Keratinocyte (primary cell): ENCODE results near the gene CCDC28A. TPM values are rescaled to one million over a fixed set of nuclear protein-coding genes. Genes with fewer than 3 reads are reported as not detected.

Experiments used
- DNase-seq: peaks from one replicate; pipeline ENCODE4 v3.0.0-alpha.2; 2011; ENCODE audit warnings: low read depth, missing footprints, low spot score
- FAIRE-seq: peaks from 2 replicates; lab custom pipeline; 2011; peaks lifted over from hg19 to GRCh38; lab: Jason Lieb, UNC
- H2AFZ ChIP-seq: 2 replicates; pipeline ENCODE4 v1.6.0; 2012; ENCODE audit warnings: low read length, control low read depth, inconsistent platforms; ENCODE audit not compliant: control insufficient read depth
- H3K27ac ChIP-seq: 2 replicates; pipeline ENCODE4 v1.5.1; 2011; ENCODE audit warnings: low read length; ENCODE audit not compliant: control insufficient read depth, insufficient read depth
- H3K27me3 ChIP-seq: 3 replicates; pipeline ENCODE4 v1.6.0; 2011; ENCODE audit warnings: low read length; ENCODE audit not compliant: control insufficient read depth, insufficient read depth; ENCODE audit errors: extremely low read depth
- H3K36me3 ChIP-seq, 2 experiments: 2 replicates in 1 of 2; 3 replicates in 1 of 2; pipeline ENCODE4 v1.5.1; 2011; ENCODE audit warnings: low read length in 2 of 2, mild to moderate bottlenecking in 1 of 2; ENCODE audit not compliant: control insufficient read depth in 2 of 2, insufficient read depth in 2 of 2; ENCODE audit errors: extremely low read depth in 1 of 2
- H3K4me1 ChIP-seq: 3 replicates; pipeline ENCODE4 v1.5.1; 2011; ENCODE audit warnings: low read length; ENCODE audit not compliant: control insufficient read depth, insufficient read depth; ENCODE audit errors: extremely low read depth
- H3K4me2 ChIP-seq: 3 replicates; pipeline ENCODE4 v1.6.0; 2011; ENCODE audit warnings: low read depth, low read length; ENCODE audit not compliant: control insufficient read depth, insufficient read depth; ENCODE audit errors: extremely low read depth
- H3K4me3 ChIP-seq, 3 experiments: fragments of 200-600 bp in 1 of 3; sonication (generic) in 1 of 3; 2 replicates in 2 of 3; 3 replicates in 1 of 3; pipeline ENCODE4 v1.5.1; 2011 to 2016; ENCODE audit warnings: low read length in 3 of 3, mild to moderate bottlenecking in 3 of 3, control low read depth in 2 of 3, inconsistent platforms in 1 of 3, low read depth in 1 of 3, mixed read lengths in 1 of 3, mixed run types in 1 of 3, moderate library complexity in 1 of 3; ENCODE audit not compliant: control insufficient read depth in 2 of 3, insufficient read depth in 2 of 3; ENCODE audit errors: extremely low read depth in 1 of 3
- H3K79me2 ChIP-seq: 2 replicates; pipeline ENCODE4 v1.6.0; 2012; ENCODE audit warnings: low read length; ENCODE audit not compliant: control insufficient read depth, insufficient read depth
- H3K9ac ChIP-seq: 3 replicates; pipeline ENCODE4 v1.6.0; 2011; ENCODE audit warnings: low read length; ENCODE audit not compliant: control insufficient read depth, insufficient read depth; ENCODE audit errors: extremely low read depth
- H3K9me1 ChIP-seq: 3 replicates; pipeline ENCODE4 v1.6.0; 2011; ENCODE audit warnings: low read length; ENCODE audit not compliant: control insufficient read depth, insufficient read depth; ENCODE audit errors: extremely low read depth
- H3K9me3 ChIP-seq: 2 replicates; pipeline ENCODE4 v1.5.1; 2012; ENCODE audit warnings: low read depth, low read length; ENCODE audit not compliant: control insufficient read depth
- H4K20me1 ChIP-seq: 3 replicates; pipeline ENCODE4 v1.6.0; 2011; ENCODE audit warnings: low read length; ENCODE audit not compliant: control insufficient read depth, insufficient read depth; ENCODE audit errors: extremely low read depth
- CTCF ChIP-seq, 3 experiments: IDR thresholded peaks in 1 of 3; conservative IDR thresholded peaks in 1 of 3; optimal IDR thresholded peaks in 1 of 3; 2 replicates in 2 of 3; 3 replicates in 1 of 3; pipeline versions ENCODE3 to v1.5.1; 2011; ENCODE audit warnings: low read length in 3 of 3, mild to moderate bottlenecking in 3 of 3, moderate library complexity in 2 of 3, control low read depth in 1 of 3, inconsistent platforms in 1 of 3; ENCODE audit not compliant: insufficient read depth in 2 of 3; ENCODE audit errors: extremely low read depth in 1 of 3
- EZH2 ChIP-seq: IDR thresholded peaks from one replicate; pipeline ENCODE4 v1.6.1; 2012; ENCODE audit warnings: inconsistent platforms, mild to moderate bottlenecking, low read length, moderate library complexity
- dilution Hi-C: fragments of 300-500 bp; cut with MboI; formaldehyde crosslinking; loops from one replicate; pipeline ENCODE4 v1.7.0; 2020; ENCODE audit warnings: low sequenced_read_pairs; ENCODE audit not compliant: extremely low pct_ligation_motif_present
- polyA plus RNA-seq, 5 experiments: library from polyadenylated mRNA; depleted of rRNA in 3 of 5; stranded (reverse) in 3 of 5; stranded (forward) in 1 of 5; unstranded in 1 of 5; fragments of >200 nt; gene quantifications; 1 replicate in 1 of 5; 2 replicates in 3 of 5; 3 replicates in 1 of 5; pipeline versions ENCODE4 v1.2.1 to v1.2.3, GENCODE V29; 2011 to 2012; ENCODE audit warnings: missing spikeins in 2 of 5, low read depth in 1 of 5, low replicate concordance in 1 of 5

CCDC28A gene
- polyA plus RNA-seq, 1 donor (not counting 4 experiments of a cell fraction or from before 2014, with no cell fraction given): 8.9 TPM

GRCh38 chr6:138785980-138786379 is 12.4 kb downstream of the CCDC28A start:
- no peaks in the 10 kb centered on the region for H4K20me1 ChIP-seq
- DNase-seq (no peak), FAIRE-seq (no peak)
- H3K9ac ChIP-seq: no peak overlapping the region
- H2AFZ ChIP-seq: no peak overlapping the region
- H3K4me3 ChIP-seq: no peak overlapping the region
- TF ChIP-seq CTCF (optimal IDR thresholded peaks at IDR 0.05 in 1 of 3, IDR thresholded peaks at IDR 0.05 in 1 of 3, conservative IDR thresholded peaks at IDR 0.05 in 1 of 3; ENCODE audit: extremely low read depth in 1 of 3, insufficient read depth in 2 of 3, low read length in 3 of 3): no peak
- TF ChIP-seq EZH2: no peak
- no peaks in the 10 kb centered on the region for H3K9me3 ChIP-seq
- dilution Hi-C loops: no loop called here
- no peak overlapping the region for H3K4me2 ChIP-seq
- H3K4me1 ChIP-seq: no peaks in the 10 kb centered on the region
- no peaks in the 10 kb centered on the region for H3K27me3 ChIP-seq
- no peaks in the 10 kb centered on the region for H3K36me3 ChIP-seq
- H3K79me2 ChIP-seq: no peaks in the 10 kb centered on the region
- H3K27ac ChIP-seq: no peak overlapping the region
- H3K9me1 ChIP-seq: no peaks in the 10 kb centered on the region

GRCh38 chr6:138787138-138787537 is 13.6 kb downstream of the CCDC28A start:
- dilution Hi-C loops: no loop called here
- Histone ChIP-seq H3K79me2 (no peaks in the 10 kb centered on the region), H3K9me1 (no peaks in the 10 kb centered on the region), H3K4me3 (no peak overlapping the region), H4K20me1 (no peaks in the 10 kb centered on the region), H2AFZ (no peak overlapping the region), H3K4me2 (no peak overlapping the region), H3K36me3 (no peaks in the 10 kb centered on the region), H3K4me1 (no peaks in the 10 kb centered on the region), H3K9ac (no peak overlapping the region), H3K27me3 (no peaks in the 10 kb centered on the region), H3K9me3 (no peaks in the 10 kb centered on the region), H3K27ac (no peak overlapping the region)
- FAIRE-seq (no peak), DNase-seq (no peak)
- TF ChIP-seq EZH2: no peak
- no peak for TF ChIP-seq CTCF (optimal IDR thresholded peaks at IDR 0.05 in 1 of 3, IDR thresholded peaks at IDR 0.05 in 1 of 3, conservative IDR thresholded peaks at IDR 0.05 in 1 of 3; ENCODE audit: extremely low read depth in 1 of 3, insufficient read depth in 2 of 3, low read length in 3 of 3)
